NCI-H2196 (cell line): Measurements from ENCODE around the gene MMD.
"Not testable (repeated sequence)": the region's sequence is repeated elsewhere in the genome, so short reads cannot be mapped to it uniquely, and the experiment has no call there.

ENCODE experiments used
- DNase-seq: peaks from one replicate; lab custom pipeline; 2025; ENCODE audit not compliant: unreplicated experiment; lab: John Stamatoyannopoulos, UW

The MMD gene

DNA sequence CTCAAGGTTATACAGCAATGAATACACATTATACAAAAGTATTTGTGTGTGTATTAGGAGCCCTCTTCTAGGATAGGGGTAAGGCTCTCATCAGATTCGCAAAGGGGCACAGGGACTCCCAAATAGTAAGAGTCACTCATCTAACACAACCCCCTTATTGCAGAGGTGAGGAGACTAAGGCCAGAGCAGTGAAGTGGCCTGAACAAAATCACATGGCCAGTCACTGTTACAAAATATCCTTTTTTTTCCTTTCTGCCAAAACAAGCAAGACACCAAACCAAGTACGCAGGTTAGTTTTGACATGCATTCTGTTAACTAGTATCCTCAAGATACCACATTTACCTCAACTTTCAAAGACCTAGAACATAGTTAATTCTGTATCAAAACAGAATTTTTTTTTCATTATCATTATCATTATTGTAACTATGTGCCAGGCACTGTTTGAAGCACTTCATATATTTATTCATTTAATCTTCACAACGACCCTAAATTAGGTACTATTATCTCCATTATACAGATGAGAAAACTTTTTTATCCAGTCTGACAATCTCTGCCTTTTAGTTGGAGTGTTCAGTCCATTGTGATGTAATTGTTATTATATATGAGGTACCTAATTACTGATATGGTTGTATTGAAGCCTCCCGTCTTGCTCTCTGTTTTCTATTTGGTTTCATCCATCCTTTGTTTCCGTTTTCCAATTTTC lies 25.7 kb downstream of the MMD start:
- DNase-seq: no peak

DNA sequence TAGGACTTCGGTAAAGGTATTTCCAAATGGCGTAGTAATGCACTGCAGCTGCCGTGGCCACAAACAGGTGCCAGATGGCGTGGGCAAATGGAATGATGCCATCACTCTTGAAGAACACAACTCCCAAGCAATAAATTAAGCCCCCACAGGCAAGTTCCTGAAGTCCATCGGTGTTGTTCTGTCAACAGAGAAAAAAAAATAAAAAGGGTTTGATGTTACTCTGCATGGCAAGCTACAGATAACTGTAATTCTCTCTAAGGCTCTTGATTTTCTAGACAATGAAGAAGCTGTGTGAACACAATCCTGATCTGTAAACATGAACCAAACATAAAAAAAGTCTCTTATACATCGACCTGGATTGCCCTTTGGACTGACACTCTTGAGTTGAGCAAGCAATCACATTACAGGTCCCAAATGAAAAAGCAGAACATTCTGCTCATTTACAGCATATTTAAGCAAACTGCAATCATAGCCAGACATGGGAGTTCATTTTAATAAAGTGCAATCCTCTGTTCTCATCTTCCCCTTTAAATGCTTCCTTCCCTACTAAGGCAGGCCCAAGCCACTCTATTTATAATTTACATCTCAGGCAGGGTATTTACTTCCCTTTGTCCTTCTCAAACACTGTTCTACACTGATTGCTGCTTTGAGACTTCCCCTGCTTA lies 27.1 kb downstream of the MMD start:
- no peak for DNase-seq

DNA sequence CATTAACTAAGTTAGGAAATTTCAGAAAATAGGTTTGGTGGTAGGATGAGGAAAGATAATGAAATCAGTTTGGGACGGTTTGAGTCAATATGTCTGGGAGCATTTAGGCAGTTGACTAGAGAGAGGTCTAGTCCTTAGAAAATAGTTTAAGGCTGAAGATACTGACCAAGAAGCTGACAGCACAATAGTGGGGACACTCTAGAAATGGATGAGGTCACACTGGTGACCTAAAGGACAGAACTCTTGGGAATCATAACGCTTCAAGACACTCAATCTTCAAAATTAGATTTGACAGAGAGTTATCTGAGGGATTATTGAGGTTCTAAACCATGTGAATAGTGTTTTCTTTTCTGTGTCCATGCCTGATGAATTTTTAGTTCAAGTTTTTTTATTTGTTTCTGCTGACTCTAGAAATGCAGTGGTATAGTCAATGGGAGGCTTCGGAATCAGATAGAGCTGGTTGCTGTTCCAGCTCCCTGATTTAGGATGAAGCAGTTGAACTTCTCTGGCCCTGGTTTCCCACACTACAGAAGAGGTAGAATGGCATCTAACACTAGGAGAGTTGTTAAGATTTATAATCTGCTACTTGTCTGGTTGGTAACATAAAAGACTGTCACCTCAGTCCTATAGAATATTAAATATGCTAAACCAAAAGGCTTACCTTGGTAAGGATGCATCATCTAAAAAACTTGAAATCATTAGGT lies 29.7 kb downstream of the MMD start:
- no peak for DNase-seq

DNA sequence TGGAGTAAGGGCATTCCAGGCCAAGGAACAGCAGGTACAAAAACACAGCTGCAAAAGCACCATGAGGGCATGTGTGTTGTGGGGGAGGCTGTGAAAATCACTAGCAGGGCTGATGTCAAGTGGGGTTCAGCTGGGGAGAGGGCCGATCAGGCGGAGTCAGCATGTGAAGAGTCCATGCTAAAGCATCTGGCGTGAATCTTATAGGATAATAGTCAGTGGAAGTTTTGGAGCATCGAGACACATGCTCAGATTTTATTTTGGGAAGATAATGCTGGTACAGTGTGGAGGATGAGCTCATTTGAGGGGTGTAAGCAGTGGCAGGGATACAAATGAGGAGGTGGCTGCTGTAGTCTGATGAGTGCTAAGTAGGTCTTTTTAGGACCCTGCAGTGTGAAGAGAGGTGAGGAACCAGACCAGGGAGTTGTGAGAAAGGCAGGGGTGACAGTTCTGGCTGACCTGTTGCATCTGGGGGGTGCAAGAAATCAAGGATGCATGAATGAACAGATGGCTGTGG lies 30.3 kb downstream of the MMD start:
- DNase-seq: no peak

DNA sequence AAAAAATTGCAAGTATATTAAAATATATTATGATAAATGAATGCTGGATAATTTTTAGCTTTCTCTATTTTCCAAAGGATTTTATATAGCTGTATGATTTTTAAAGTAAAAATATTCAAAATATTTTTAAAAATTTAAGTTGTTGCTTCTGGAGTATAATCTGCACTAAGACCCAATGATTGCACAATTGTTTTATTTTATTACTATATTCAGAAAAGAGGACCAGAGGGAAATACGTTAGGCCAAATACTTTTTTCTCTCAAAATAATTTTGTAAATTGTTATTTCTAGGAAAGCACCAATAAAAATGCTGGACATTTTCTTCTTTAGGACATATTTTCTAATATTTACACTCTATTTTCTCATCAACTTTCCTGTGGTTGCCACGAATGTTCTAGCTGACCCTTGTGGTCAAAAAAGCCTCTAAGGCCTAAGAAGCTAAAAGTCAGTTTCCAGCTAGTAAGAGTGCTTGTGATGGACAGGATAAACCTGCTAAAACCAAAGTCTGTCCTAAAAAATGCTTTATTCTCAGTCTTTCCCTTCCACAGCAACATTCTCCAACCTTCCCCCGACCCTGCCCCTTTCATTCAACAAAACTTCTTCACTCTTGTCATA lies 31.2 kb downstream of the MMD start:
- no peak for DNase-seq

DNA sequence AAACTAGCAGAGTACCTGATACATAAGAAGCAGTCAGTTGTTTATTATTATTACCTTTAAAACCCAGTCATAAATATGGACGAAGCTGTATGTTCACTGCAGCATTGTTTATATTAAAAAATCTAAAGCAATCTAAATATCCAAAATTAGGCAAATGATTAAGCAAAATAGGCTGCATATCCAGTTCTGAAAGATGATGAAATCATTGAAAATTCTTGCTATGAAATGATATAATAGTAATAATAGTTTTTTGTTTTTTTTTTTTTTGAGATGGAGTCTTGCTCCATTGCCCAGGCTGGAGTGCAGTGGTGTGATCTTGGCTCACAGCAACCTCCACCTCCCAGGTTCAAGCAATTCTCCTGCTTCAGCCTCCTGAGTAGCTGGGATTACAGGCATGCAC lies 31.9 kb downstream of the MMD start:
- not testable (repeated sequence) for DNase-seq

DNA sequence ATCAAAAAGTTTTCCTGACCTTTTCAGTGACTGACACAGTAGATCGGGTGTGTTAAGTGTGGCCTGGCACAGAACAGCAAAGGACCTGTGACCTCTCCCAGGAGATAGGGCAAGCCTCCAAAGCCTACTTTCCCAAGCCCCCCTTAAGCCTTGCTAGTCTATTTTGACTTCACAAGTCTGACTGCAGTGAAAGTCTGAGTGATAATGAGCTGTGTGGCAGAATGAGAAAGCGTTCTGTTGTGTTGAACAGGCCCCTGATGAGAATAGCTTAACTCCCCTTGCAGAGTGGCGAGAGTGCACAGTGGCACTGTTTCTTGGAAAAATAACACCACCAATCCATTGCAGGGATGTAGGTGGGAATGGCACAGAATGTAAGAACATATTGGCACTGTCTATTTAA lies 32.8 kb downstream of the MMD start:
- DNase-seq: no peak

DNA sequence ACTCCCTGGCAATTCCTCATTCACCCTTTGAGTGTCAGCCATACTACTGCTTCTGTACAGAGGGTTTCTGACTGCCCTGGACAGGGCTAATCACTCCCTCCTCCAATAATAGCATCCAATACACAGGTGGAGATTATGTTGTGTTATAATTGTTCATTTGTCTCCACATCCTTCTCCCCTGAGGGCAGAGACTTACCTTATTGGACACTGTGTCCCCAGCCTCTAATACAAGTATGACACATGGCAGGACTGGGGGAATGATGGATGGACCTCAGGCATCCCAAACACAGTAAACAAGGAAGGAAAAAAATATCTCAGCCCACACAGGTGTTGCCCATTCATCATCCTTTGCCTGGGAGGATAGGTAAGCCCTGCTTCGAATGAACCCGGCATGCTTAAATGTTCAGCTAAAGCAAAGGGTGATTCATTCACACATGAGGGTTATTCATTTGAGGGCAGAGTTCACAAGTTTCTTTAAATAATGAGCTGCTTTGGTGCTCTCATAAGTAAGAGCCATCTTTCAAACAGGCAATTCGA lies 34.8 kb downstream of the MMD start:
- DNase-seq: no peak

DNA sequence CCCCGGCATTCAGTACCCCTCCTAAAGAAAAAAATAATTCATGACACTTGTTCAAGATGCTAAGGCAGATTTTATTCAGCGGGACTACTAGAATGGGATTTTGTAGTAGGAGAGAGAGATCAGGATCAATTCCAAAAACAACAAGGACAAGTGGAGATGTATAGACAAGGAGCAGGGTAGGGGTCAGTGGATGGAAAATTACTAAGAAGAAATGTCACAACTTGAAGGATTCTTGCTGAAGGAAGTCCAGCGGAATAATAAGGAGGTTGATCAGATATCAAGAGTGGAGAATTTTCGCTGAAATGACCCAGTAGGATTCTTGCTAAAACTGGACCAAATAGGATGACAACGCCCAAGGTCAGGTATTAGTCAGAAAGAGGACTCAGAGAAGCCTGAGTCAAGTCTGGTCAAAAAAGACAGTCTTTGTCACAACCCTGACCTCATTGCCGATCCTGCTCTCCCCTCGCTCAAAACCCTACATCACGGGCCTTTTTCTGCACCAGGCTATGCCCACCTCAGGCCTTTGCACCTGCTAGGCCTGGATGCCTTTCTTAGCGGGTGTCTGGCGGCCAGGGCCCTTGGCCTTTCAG lies 36.9 kb downstream of the MMD start:
- DNase-seq: no peak

DNA sequence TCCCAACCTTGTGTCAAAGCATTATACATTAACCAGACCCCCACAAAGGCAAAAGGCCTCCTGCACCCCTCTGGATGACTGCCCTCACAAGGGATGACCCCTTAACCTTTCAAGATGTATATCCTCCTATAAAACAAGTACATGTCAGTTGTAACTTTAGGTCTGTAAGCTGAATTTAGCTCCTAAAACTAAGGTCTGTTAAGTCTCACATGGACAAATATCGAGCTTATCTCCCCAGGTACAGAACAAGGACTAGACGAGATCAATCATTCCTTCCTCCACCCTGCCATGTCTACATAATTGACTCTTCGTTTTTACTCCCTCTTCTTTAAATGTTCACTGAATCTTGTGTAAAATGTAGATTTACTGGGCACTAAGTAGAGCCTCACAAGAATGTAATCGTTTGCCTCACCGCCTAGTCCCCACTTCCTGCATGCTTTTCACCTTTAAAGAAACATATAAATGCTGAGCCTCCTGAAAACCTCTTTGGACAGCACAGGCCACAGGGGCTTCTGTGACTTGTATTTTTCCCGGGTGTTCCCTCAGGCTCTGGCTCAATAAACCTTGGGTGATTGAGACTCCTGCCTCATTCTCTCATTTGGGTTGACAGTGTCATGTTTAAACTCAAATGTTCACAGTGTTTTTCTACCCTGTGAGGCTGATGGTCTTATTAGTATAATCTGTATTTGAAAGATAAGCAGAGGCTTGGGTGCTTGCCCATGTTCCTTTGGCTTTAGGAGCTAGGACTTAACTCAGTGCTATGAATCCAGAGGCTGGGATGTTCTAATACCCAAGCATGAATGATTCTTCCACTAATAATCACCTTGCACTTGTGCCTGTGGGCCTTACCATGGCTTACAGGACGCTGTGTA lies 37.6 kb downstream of the MMD start:
- DNase-seq: no peak

DNA sequence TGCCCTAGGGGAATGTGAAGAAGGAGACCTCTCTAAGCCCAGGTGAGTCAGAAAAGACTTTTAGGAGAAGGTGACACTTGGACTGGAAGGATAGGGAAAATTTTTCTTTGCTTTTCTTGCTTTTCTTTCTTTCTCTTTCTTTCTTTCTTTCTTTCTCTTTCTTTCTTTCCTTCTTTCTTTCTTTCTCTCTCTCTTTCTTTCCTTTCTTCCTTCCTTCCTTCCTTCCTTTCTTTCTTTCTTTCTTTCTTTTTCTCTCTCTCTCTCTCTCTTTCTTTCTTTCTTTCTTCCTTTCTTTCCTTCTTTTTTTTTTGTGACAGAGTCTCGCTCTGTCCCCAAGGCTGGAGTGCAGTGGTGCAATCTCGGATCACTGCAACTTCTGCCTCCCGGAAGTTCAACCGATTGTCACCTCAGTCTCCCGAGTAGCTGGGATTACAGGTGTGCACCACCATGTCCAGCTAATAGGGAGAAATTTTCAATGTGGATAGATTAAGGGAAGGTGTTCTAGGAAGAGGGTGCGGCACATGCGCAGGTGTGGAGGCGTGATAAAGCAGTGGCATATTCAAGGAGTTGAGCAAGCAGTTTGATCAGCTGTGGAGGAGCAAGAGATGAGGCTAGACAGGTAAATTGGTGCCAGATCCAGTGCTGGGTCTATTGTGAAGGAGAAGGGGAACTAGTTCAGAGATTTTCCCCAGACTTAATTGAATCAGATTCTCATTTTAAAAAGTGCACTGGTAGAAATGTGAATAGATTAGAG lies 40.4 kb downstream of the MMD start:
- no peak for DNase-seq

DNA sequence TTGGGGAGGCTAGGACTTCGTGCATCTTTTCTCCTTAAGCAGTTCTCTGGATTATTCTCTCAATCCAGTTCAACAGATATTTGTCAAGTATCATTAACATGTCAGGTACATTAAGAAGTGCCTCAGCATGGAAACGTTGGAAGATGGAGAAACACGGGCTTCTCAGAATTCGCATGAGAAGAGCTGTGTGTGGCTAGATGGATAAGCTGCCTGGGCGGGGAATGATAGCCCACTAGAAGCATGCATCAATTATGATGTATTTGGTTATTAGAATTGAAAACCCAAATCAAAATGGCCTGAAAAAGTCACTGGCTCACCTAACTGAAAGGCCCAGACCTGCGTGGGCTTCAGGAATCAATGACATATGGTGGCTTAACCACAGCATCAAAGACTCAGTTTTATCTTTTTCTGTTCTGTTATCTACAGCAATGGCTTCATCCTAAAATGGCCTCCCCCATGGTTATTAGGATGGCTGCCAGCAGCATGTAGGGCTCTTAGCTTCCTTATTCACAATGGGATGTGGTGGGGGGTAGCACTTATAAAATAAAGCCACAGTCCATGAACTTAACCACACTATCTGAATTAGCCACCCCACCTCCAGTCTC lies 43.9 kb downstream of the MMD start:
- no peak for DNase-seq

DNA sequence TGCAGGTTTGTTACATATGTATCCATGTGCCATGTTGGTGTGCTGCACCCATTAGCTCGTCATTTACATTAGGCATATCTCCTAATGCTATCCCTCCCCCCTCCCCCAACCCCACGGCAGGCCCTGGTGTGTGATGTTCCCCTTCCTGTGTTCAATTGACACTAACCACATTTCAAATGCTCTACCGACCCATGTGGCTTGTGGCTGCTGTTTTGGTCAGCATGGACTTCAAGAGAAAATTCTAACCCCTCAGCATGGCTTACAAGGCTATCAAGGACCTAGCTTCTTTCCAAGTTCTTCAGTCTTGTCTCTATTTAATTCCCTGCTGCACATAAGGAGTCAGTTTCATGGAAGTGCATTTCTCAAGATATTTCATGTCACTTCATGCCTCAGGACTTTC lies 52.9 kb downstream of the MMD start:
- no peak for DNase-seq

DNA sequence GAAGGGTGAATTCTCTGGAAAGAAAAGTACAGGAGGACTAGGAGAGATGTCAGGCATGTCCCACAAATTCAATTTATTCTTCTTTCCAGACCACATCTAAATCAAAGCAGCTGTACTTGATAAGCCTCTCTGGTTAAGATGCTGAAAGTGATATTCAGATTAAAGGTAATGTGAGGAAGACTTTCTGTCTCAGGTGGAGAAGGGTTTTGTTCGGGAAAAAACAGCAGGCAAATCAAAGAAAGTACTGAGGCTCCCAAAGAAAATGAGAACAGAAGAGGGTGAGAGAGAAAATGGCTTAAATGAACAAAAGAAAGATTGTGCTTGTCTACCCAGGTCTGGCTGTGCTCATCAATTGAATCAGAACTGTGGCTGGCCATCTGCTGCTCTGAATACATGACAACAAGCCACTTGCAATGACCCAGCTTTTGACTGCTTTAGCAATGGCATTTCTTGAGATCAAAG lies 55.6 kb downstream of the MMD start:
- DNase-seq: no peak

DNA sequence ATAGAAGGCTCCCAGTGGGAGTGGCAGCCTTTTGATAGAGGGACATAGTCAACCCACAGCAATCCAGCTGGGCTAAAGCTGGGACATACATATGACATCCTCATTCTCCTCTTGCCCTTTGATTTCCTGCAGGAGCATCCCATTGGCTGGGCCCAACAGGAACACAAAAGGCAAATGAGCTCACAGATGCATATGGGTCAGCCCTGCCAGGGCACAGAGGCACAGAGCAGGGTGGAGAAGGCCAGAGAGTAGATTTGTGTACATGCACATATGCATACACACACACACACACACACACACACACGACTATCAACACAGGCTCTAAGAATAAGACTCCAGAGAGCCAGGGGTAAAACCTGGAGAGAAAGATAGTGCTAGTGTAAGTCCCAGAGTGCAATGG lies 58.6 kb downstream of the MMD start:
- no peak for DNase-seq

DNA sequence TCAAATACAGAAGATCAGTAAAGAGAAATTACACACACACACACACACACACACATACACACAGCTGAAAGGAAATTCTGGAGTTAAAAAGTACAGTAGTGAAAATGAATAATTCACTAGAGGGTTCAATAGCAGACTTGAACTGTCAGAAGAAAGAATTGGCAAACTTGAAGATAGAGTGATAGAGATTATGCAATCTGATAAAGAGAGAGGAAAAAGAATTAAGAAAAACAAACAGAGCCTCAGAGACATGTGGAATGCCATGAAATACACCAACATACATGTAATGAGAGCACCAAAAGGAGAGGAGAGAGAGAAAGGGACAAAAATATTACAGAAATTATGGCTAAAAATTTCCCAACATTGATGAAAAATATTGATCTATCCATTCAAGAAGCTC lies 60.7 kb downstream of the MMD start:
- no peak for DNase-seq

DNA sequence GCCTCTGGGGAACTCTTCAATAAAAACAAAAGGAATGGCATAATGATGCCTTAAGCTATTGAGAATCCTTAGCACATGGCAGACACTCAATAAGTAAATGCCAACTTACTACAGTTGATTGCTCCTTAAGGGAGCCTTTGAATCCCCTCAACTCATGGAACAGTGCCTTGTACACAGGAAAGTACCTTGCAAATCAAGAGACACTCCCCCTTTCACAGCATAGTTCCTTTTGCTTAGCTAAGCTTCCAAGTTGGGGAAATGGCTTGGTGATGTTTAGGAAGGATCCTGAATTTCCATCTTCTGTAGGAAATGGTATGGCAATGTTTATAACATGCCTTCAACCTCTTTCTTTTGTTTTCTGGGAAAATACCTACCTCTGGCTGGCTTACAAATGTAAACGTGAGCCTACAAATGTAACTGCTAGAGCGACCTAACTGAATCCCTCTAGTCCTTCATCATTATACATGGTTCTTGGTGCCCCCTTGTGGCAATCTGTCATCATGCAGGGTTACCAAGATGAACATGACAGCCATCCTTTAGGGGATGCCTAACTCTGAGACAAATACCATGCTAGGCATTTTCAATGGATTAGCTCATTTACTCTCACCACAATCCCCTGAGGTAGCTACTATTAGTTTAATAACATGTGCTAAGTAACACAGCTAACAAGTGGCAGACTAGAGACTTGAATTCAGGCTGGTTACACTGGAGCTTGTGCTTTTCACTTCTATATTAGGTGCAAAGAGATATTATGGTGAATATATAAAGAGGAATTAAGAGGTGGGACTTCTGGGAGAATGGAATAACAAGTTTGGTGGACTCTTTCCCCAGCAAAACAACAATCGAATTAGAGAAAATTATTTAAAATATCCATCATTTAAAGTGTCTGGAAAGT lies 65.0 kb downstream of the MMD start:
- peak; percentile 76 for DNase-seq

DNA sequence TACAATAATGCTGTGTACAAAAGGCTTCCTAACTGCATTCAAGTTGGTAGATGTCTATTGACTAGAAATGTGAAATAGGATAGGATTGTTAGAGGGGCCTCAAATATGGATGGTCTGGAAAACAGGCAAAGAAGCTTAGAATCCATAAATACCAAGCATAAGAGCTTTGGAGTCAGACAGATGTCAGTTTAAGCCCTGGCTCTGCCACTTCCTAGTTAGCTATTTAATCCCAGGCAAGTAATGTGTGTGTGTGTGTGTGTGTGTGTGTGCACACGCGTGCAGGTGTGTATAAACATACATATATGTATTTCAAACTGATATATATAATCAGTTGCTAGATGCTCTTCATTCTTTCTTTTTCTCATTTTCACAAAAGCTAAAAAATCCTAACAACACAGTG lies 66.7 kb downstream of the MMD start:
- no peak for DNase-seq
